OCI-M2 (cell line): Measurements from ENCODE around the gene LEKR1.
"Not testable (repeated sequence)": the region's sequence is repeated elsewhere in the genome, so short reads cannot be mapped to it uniquely, and the experiment has no call there.

Source experiments
- DNase-seq: peaks from one replicate; lab custom pipeline; 2025; ENCODE audit not compliant: unreplicated experiment; lab: John Stamatoyannopoulos, UW

The LEKR1 gene

DNA sequence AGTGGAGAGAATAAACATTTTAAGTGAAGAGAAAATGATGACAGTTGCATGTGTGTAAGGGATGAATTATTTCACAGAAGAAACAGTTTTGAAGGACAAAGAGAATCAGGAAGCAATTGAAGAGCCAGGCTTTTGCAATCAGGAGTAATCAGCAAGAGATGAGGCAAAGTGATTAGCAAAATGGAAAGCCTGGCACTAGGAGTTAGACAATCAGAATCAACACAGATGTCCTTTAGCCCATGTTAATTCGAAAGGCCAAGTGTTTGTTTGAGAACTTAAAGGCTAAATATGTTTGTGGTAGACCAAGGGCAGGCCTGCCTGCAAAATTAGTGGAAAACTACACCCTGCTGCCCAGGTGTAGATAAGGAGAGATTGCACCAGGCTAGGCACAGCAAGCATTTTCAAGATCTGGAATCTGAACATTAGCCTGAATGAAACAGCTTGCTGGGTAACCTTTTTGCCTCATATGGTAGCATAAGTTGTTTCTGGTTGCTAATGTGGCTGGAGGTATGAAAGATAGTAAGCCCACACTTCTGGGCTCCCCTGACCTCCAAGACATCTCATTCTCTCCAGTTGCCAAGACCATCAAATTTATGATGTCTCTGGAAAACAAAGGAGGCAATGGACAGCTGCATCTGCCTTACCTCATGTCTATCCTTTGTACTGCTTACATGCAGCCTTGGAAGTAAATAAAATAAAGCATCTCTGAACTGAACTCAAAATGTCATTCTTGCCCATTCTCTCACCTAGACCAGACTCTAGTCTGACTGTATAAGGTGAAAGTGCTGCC, 22.0 kb upstream of the LEKR1 start:
- no peak for DNase-seq

- DNase-seq: no peak
These were observed 19.5 kb upstream of the LEKR1 start for GRCh38 chr3:156806698-156807097.

DNA sequence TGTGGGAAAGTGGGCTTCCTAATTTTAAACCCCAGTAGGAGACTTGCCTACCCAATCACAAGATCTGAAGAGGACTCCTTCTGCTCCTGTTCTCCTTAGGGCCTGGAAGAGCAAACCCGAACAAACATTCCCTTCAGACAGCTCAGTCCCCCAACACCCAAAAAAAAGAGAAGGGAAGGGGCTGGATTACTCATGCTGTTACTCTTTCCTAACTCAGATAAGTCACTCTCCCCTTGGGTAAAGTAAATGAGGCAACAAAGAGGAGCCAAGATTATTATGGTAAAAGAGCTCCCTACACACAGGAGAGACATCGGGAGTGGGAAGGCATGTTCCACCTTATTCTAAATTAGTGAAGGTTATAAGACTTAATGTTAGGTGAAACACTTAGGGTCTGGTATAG, 18.1 kb upstream of the LEKR1 start:
- no peak for DNase-seq

GRCh38 chr3:156811089-156811862, 14.9 kb upstream of the LEKR1 start:
- no peak for DNase-seq

- DNase-seq: no peak
These were observed 13.4 kb upstream of the LEKR1 start for GRCh38 chr3:156812521-156813335.

DNA sequence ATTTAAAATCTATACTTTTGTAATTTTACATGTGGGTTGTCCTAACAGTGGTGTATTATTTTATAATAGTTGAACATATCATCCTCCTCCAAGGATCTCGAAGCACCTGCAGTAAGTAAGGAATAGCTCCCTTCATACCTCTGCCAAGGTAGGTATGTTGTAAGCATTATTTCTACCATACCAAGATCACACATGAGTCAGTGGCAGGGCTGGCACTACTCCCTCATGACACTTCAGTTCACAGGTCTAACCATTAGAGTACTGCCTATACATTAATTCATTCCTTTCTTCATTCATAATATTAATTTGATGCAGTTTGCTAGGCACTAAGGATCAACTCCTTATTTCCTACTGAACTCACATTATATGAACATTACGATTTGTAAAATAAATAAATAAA, 11.9 kb upstream of the LEKR1 start:
- DNase-seq: no peak

GRCh38 chr3:156816091-156816793, 9.9 kb upstream of the LEKR1 start:
- DNase-seq: no peak

GRCh38 chr3:156816794-156817645, 9.1 kb upstream of the LEKR1 start:
- no peak for DNase-seq

DNA sequence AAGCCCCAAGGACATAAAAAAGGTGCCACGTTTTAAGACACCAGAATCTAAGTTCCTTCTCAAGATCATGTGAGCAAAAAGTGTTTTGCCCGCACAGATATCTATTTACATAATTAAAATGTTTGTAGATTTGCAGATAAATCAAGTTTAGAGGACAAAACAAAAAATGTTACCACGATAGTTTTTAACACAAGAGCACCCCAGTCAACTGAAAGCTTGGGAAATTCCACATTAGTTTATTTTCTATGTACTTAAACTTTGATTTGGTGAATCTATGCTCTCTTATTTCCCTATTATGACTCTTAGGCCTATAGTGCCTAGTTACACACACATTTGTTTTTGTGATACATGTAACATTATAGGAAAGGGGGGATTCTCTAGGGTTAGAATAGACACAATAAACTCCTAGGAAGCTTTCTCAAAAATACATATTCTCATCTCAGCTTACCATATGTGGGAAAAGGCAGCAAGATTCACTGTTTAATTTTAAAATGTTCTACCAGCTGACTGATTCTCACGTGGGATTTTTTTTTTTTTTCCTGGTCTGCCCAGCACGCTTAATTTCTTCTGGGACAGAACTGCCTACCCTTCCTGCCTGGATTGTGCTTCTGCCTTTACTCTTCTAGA, 8.4 kb upstream of the LEKR1 start:
- DNase-seq: no peak

- no peak for DNase-seq
These were observed 7.9 kb upstream of the LEKR1 start for GRCh38 chr3:156818273-156818651.

DNA sequence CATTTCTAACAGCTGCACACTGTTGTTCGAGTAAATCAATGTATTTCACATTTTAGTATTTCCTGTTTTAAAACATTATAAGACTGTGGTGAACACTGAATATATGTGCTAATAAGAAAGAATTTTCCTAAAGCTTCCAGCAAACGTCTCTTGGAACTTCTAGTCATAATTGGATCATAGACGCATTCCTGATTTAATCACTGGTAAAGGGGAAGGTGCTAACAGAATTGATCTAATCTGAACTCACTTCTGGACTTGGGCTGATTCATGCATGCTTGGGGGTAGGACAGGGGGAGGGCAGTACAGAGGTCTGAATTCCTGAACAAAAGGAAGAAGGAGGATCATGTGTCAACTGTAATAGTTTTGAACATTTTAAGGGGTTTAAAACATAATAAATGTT, 7.3 kb upstream of the LEKR1 start:
- no peak for DNase-seq

GRCh38 chr3:156819842-156820691, 6.1 kb upstream of the LEKR1 start:
- no peak for DNase-seq

GRCh38 chr3:156820692-156821080, 5.5 kb upstream of the LEKR1 start:
- DNase-seq: no peak

DNA sequence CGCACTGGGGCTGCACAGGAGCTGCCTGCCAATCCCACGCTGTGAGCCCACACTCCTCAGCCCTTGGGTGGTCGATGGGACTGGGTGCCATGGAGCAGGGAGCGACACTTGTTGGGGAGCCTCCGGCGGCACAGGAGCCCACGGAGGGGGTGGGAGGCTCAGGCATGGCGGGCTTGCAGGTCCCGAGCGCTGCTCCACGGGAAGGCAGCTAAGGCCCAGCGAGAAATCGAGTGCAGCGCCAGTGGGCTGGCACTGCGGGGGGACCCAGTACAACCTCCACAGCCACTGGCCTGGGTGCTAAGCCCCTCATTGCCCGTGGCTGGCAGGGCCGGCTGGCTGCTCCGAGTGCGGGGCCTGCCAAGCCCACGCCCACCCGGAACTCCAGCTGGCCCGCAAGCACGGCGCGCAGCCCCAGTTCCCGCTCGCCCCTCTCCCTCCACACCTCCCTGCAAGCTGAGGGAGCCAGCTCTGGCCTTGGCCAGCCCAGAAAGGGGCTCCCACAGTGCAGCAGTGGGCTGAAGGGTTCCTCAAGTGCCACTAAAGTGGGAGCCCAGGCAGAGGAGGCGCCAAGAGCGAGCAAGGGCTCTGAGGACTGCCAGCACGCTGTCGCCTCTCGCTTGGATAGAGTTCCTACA, 3.4 kb upstream of the LEKR1 start:
- DNase-seq: not testable (repeated sequence)

DNA sequence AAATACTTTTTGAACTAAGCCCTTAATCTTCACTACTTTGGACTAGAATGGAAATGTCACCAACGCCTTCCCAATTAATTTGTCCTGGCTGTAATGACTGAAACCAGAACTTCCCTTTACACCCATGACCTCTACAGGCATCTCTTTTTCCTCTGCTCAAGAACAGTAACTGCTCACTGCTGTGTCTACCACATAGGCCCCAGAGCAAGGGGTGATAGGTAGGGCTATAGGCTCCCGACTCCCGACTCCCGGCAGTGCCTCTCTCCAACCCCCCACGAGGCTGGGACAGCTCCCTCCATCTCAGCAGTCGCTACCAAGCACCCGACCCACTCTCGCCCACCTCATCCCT, 384 bp upstream of the LEKR1 start:
- no peak for DNase-seq

DNA sequence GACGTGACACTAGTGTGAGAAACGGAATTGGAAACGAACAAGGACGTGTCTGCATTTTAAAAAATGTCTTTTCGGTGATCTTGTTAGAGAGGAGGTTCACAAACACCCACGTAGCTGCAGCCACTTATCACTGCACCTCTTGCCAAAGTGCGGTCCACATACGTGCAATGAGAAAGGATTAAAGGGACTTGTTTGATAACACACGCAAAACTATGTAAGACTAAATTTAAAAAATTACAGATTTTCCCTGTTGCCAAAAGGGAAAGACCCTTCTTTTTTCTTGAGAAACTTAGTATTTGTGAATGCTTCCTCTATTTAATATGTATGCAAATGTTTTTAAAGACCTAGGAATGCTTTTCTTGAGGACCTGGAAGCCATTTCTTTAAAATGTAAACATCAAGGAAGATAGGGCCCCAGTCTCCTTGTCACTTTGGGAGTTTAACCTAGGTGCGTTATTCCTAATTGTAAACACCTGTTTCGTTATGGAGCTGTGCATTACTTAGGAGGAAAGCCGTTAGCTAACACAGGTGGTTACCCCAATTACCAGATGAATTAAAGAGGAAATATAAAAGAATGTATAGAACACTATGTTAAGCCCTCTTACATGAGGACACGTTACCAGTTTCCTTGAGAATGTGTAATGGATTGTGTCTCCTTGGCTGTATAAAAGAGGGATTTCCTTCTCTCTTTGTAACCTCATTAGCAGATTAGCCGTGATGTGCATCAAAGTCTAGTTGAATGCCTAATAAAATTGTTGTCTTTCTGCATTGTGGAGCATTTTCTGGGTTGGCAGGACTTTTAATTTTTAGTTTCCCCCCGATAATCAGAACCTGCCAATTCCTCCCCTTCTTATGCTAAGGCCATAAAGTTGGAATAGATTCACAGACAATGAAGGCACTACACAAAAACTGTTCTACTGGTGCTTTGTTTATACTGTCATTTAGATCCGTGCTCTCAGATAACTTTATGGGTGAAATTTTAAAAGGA, 1.0 kb downstream of the LEKR1 start:
- peak; percentile 10 for DNase-seq

DNA sequence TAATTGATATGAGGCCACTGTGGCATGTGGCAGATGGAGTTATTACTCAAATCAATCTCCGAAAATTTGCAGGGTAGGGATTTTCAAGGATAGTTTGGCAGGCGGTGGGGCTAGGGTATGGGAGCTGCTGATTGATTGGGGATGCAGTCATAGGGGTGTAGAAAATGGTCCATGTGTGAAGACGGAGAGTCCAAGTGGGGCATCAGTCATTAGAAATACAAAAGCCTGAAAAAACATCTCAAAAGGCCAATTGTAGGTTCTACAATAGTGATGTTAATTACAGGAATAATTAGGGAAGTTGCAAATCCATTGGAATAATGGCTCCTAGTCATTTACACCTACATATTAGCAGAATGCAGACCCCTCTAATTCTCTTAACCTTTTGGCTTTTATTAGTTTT, 4.9 kb downstream of the LEKR1 start:
- DNase-seq: no peak
